NCI-H1930 (cell line): ENCODE data around the gene NTF4.
"Not testable (repeated sequence)": the region's sequence is repeated elsewhere in the genome, so short reads cannot be mapped to it uniquely, and the experiment has no call there.

Experiments
- DNase-seq, 2 experiments: peaks; one replicate each; lab custom pipeline; 2025; lab: John Stamatoyannopoulos, UW

The NTF4 gene

DNA sequence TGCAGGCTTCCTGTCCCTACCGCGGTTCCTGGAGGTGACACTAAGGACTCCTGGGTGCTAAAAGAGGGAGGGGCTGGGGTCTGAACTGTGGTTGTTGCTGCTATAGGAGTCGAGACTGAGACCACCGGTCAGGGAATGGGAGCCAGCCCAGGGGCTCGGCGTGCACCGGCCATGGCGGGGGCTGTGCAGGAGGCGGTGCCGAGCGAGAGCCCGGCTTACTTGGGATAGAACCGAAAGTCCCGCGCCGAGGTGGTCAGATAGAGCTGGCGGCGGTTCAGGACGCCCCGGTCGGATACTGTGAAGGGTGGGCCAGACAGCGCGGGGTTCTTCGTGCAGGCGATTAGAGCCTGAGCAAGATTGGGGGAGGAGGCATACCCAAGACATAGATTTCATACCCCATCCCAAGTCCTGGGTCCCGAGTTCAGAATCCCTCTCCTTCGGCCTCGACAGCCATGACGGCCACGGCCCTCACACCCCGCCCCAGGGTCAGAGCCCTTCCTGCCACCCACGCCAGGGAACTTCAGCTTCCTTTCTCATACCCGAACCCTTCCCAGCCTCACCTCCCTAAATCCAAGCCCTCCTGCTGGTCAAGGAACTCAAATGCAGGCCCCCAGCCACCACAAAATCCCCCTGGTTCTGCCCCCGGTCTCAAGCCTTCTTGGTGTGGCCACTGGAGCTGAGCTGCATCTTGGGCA lies 7.6 kb downstream of the NTF4 start:
- not testable (repeated sequence) for DNase-seq

DNA sequence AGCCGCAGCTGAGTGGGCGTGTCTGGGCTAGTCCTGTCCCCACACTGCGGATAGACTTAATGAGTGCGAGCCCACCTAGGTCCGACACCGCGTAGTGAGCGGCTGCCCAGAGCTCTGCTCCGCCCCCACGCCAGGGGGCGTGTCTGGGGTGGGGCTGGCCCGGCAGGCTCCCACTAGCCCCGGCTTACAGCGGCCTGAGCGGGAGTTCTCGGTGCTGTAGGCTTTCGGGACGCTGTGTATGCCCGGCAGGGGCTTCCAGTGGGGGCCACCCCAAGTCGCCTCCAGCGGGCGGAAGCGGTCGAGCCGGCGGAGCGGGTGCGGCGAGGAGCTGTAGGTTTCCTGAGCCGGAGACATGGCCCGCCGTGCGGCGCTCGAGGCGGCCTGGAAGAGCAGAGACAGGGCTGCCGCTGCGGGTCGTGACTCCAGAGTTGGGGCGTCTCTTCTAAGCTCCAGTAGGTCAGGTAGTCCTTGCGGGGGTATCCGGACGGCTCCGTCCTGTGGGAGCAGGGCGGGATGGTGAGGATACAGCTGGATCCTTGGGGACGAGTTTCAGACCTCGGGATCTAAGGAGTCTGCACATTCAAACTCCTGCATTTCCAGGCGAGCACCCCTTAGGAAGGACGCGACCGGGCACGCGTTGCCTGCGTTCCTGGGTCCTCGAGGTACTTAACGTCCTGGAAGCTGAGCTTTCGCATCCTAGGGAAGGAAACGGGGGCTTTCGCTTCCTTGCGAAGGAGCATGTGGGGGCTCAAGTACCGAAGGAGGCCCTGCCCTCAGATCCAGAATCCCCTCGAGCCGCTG lies 8.3 kb downstream of the NTF4 start:
- peak; percentile 50 to 81 for DNase-seq

DNA sequence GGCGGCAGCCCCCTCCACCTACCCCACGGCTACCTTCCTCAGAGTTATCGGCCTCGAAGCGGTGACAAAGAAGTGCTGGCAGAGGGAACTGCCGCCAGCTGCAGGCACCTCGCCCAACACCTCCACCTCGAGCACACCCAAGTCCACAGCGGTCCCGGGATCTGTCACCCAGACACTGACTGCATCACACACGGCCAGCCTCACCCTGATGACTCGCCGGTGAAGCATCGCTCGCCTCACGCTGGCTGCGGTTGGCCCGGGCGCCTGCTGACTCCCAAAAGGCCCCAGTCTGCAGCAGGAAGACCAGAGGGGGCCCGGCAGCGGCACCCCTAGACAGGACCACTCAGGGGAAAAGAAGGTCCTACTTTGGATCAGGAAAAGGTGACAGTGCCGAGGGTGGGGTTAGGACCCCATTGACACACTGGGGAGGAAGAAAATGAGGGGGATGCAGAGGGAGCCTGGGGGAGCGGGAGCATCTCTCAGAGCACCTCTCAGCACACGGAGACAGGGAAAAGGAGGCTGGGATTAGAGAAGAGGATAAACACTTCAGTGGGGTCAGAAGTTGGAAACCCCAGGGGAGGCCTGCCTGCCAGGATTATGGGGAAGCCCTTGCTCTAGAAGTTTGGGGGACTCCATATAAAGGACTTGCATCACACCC lies 14.1 kb downstream of the NTF4 start:
- not testable (repeated sequence) for DNase-seq

DNA sequence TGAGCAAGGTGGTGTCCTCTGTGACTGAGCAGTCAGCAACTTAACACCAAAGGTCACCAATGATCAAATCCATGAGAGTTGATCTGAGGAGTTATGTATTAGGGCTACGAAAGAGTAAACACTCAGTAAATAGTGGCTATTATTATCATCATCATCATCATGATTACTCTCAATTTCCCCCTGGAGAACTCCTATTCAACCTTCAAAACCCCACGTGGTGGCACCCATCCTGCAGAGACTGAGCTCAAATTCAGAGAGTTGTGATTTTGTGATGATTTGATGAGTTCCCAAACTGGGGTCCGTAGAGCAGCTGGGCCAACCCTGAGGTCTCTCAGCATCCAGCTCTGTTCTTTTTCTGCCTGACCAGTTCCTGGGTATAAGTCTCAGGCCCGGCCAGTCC lies 14.8 kb downstream of the NTF4 start:
- DNase-seq = not testable (repeated sequence)

DNA sequence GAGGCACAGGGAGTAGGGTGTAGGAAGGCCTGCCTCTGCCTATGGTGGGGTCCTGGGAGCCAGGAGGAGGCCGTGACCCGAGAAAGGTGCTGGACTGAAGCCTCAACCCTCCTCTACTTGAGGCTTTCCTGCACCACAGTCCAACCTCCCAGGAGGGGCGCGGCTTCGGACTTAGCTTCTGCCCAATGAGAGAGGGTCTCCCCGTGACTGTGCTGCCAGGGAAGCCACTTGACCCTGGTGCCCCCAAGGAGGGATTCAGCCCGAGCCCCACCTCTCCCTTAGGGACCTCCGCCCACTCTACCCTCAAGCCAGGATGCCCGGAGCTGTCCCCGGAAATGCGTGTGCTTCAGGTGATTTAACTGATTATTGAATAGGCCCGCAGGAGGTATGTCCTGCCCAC lies 15.6 kb downstream of the NTF4 start, which contains the start of gene CGB8:
CGB8 (minus strand) TSS at position 101 of the 400 bp plus-strand sequence. CDS start 372 bp downstream, outside the sequence.
- not testable (repeated sequence) for DNase-seq

DNA sequence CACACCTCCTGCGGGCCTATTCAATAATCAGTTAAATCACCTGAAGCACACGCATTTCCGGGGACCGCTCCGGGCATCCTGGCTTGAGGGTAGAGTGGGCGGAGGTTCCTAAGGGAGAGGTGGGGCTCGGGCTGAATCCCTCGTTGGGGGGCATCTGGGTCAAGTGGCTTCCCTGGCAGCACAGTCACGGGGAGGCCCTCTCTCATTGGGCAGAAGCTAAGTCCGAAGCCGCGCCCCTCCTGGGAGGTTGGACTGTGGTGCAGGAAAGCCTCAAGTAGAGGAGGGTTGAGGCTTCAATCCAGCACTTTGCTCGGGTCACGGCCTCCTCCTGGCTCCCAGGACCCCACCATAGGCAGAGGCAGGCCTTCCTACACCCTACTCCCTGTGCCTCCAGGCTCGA lies 21.1 kb downstream of the NTF4 start, which contains the start of gene CGB5:
CGB5 (plus strand) TSS at position 301 of the 400 bp plus-strand sequence. CDS start 362 bp downstream, outside the sequence.
- DNase-seq = not testable (repeated sequence)

DNA sequence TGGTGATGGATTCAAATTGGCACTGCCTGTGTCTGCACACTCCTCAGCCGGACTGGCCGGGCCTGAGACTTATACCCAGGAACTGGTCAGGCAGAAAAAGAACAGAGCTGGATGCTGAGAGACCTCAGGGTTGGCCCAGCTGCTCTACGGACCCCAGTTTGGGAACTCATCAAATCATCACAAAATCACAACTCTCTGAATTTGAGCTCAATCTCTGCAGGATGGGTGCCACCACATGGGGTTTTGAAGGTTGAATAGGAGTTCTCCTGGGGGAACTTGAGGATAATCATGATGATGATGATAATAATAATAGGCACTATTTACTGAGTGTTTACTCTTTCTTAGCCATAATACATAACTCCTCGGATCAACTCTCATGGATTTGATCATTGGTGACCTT lies 22.0 kb downstream of the NTF4 start:
- not testable (repeated sequence) for DNase-seq

DNA sequence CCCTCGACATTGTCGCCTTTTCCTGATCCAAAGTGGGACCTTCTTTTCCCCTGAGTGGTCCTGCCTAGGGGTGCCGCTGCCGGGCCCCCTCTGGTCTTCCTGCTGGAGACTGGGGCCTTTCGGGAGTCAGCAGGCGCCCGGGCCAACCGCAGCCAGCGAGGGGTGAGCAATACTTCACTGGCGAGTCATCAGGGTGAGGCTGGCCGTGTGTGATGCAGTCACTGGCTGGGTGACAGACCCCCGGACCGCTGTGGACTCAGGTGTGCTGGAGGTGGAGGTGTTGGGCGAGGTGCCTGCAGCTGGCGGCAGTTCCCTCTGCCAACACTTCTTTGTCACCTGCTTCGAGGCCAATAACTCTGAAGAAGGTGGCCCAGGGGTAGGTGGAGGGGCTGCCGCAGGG lies 22.4 kb downstream of the NTF4 start:
- no peak for DNase-seq

DNA sequence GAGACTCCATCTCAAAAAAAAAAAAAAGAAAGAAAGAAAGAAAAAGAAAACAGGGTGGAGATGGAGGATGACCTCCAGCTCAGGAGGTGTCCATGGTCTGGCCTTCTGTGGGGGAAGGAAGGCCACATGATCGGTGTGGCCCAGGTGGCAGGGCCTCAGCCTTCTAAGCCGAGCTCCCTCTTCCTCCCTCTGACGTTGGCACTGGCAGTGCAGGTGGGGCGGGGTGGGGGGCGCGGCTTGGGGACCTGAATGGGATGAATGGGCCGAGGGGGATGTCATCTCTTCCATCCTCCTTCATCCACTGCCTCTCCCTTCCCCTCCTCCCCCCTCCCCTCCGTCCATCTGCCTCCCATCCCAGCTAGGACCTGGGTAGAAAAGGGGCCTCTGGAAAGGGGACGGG lies 24.9 kb downstream of the NTF4 start:
- not testable (repeated sequence) for DNase-seq

DNA sequence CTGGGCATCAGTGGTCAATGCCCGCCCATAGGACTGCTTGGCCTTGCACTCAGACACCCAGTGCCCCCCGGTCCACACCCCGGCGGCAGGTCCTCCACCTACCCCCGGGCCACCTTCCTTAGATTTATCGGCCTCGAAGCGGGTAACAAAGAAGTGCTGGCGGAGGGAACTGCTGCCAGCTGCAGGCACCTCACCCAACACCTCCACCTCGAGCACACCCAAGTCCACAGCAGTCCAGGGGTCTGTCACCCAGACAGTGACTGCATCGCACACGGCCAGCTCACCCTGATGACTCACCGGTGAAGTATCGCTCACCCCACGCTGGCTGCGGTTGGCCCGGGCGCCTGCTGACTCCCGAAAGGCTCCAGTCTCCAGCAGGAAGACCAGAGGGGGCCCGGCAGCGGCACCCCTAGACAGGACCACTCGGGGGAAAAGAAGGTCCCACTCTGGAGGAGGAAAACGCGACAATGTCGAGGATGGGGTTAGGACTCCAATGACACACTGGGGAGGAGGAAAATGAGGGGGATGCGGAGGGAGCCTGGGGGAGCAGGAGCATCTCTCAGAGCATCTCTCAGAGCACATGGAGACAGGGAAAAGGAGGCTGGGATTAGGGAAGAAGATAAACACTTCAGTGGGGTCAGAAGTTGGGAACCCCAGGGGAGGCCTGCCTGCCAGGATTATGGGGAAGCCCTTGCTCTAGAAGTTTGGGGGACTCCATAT lies 25.9 kb downstream of the NTF4 start:
- DNase-seq = not testable (repeated sequence)

DNA sequence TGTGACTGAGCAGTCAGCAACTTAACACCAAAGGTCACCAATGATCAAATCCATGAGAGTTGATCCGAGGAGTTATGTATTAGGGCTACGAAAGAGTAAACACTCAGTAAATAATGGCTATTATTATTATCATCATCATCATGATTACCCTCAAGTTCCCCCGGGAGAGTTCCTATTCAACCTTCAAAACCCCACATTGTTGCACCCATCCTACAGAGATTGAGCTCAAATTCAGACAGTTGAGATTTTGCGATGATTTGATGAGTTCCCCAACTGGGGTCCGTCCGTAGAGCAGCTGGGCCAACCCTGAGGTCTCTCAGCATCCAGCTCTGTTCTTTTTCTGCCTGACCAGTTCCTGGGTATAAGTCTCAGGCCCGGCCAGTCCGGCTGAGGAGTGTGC lies 26.5 kb downstream of the NTF4 start:
- not testable (repeated sequence) for DNase-seq

DNA sequence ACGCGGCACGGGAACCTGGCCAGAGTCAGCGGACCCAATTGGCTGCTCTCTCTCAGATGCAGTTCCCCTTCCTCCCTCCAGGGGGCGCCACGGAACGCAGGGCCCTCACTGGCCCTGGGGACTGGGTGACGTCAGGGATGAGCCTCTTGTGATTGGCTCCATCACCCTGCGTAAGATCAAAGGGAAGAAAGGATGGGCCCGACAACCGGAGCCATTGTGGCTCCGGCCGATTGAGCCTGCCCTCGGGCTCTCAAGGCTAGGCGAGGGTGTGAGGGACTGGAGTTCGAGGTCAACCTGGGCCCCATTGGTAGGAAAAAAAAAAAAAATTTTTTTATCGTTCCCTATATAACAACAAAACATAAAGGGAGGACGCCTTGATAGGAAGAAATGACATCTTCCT lies 27.8 kb downstream of the NTF4 start, which contains the start of gene CGB1:
CGB1 (minus strand) TSS at position 81 of the 400 bp plus-strand sequence. CDS start 184 bp downstream, outside the sequence.
- DNase-seq = peak; percentile 96 to 98

DNA sequence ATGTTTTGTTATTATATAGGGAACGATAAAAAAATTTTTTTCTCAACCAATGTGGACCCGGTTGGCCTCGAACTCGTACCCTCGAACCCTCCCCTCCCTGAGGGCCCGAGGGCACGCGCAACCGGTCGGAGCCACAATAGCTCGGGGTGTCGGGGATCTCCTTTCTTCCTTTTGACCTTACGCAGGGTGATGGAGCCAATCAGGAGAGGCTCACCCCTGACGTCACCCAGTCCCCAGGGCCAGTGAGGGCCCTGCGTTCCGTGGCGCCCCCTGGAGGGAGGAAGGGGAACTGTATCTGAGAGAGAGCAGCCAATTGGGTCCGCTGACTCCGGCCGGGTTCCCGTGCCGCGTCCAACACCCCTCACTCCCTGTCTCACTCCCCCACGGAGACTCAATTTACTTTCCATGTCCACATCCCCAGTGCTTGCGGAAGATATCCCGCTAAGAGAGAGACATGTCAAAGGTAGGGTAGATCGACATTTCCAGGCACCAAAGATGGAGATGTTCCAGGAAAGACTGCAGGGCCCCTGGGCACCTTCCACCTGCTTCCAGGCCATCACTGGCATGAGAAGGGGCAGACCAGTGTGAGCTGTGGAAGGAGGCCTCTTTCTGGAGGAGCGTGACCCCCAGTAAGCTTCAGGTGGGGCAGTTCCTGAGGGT lies 32.8 kb downstream of the NTF4 start, which contains the start of gene CGB2:
CGB2 (plus strand) TSS at position 249 of the 660 bp plus-strand sequence; CDS start at position 455, 206 bp downstream.
- DNase-seq = peak; percentile 93 to 94

DNA sequence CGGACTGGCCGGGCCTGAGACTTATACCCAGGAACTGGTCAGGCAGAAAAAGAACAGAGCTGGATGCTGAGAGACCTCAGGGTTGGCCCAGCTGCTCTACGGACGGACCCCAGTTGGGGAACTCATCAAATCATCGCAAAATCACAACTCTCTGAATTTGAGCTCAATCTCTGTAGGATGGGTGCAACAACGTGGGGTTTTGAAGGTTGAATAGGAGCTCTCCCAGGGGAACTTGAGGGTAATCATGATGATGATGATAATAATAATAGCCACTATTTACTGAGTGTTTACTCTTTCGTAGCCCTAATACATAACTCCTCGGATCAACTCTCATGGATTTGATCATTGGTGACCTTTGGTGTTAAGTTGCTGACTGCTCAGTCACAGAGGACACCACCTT lies 34.3 kb downstream of the NTF4 start:
- not testable (repeated sequence) for DNase-seq

DNA sequence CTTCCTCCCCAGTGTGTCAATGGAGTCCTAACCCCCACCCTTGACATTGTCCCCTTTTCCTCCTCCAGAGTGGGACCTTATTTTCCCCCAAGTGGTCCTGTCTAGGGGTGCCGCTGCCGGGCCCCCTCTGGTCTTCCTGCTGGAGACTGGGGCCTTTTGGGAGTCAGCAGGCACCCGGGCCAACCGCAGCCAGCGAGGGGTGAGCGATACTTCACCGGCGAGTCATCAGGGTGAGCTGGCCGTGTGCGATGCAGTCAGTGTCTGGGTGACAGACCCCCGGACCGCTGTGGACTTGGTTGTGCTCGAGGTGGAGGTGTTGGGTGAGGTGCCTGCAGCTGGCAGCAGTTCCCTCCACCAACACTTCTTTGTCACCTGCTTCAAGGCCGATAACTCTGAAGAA lies 34.9 kb downstream of the NTF4 start:
- DNase-seq = not testable (repeated sequence)

DNA sequence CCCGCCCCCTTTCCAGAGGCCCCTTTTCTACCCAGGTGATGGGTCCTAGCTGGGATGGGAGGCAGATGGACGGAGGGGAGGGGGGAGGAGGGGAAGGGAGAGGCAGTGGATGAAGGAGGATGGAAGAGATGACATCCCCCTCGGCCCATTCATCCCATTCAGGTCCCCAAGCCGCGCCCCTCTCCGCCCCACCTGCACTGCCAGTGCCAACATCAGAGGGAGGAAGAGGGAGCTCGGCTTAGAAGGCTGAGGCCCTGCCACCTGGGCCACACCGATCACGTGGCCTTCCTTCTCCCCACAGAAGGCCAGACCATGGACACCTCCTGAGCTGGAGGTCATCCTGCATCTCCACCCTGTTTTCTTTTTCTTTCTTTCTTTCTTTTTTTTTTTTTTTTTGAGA lies 35.9 kb downstream of the NTF4 start:
- not testable (repeated sequence) for DNase-seq

DNA sequence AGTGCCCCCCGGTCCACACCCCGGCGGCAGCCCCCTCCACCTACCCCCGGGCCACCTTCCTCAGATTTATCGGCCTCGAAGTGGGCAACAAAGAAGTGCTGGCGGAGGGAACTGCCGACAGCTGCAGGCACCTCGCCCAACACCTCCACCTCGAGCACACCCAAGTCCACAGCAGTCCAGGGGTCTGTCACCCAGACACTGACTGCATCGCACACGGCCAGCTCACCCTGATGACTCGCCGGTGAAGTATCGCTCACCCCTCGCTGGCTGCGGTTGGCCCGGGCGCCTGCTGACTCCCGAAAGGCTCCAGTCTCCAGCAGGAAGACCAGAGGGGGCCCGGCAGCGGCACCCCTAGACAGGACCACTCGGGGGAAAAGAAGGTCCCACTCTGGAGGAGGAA lies 39.0 kb downstream of the NTF4 start:
- DNase-seq = not testable (repeated sequence)

DNA sequence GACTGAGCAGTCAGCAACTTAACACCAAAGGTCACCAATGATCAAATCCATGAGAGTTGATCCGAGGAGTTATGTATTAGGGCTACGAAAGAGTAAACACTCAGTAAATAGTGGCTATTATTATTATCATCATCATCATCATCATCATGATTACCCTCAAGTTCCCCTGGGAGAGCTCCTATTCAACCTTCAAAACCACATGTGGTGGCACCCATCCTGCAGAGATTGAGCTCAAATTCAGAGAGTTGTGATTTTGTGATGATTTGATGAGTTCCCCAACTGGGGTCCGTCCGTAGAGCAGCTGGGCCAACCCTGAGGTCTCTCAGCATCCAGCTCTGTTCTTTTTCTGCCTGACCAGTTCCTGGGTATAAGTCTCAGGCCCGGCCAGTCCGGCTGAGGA lies 39.5 kb downstream of the NTF4 start:
- not testable (repeated sequence) for DNase-seq

DNA sequence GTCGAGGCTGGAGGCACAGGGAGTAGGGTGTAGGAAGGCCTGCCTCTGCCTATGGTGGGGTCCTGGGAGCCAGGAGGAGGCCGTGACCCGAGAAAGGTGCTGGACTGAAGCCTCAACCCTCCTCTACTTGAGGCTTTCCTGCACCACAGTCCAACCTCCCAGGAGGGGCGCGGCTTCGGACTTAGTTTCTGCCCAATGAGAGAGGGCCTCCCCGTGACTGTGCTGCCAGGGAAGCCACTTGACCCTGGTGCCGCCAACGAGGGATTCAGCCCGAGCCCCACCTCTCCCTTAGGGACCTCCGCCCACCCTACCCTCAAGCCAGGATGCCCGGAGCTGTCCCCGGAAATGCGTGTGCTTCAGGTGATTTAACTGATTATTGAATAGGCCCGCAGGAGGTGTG lies 40.4 kb downstream of the NTF4 start, which contains the start of gene CGB3:
CGB3 (minus strand) TSS at position 101 of the 400 bp plus-strand sequence. CDS start 362 bp downstream, outside the sequence.
- DNase-seq = not testable (repeated sequence)

DNA sequence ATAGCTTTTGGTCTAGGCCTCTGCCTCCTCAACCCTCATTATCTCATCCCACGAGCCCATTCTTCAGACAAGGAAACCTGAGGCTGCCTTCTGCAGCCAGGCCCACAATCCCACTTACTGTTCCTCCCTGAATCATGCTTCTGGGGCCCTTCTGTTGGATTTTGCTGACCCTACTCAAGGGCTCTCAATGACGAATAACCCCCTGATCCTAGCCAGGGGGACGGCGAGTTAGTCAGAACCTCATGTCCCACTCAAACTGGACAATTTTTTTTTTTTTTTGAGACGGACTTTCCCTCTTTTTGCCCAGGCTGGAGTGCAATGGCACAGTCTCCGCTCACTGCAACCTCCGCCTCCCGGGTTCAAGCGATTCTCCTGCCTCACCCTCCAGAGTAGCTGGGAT lies 42.5 kb downstream of the NTF4 start:
- no peak for DNase-seq
